ENCODE data around the gene ACIN1. TPM values are rescaled to one million over a fixed set of nuclear protein-coding genes. Genes with fewer than 3 reads are reported as not detected.

ACIN1 gene
- total and polyA plus RNA-seq, 2 of the 13 experiments (the other 11 are each of a cell fraction or from before 2014, with no cell fraction given): 165 to 183 TPM

DNA sequence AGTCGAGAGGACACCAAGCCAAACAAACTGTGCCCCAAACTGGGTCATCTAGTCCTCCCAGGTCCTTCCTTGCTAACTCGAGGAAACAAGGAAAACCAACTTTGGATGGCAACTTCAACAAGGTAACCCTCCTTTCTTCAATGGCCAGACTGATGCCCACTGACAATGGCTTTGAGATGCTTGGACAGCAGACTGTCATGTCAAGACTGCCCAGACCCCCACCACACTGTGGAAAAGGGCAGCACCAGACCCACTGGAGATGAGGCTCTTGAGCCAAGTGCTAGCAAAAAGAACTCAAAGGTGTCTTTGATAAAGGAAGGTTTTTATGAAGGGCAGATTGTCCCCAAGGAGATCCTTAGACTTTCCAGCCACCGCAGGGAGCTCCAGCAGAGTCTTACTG is 28.6 kb downstream of the ACIN1 start (continued):
- TF ChIP-seq, protein P1, sequence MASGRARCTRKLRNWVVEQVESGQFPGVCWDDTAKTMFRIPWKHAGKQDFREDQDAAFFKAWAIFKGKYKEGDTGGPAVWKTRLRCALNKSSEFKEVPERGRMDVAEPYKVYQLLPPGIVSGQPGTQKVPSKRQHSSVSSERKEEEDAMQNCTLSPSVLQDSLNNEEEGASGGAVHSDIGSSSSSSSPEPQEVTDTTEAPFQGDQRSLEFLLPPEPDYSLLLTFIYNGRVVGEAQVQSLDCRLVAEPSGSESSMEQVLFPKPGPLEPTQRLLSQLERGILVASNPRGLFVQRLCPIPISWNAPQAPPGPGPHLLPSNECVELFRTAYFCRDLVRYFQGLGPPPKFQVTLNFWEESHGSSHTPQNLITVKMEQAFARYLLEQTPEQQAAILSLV (CRISPR knock-in tag; IDR thresholded peaks at IDR 0.05; ENCODE audit: borderline replicate concordance): no peak
- TF ChIP-seq, protein P2, sequence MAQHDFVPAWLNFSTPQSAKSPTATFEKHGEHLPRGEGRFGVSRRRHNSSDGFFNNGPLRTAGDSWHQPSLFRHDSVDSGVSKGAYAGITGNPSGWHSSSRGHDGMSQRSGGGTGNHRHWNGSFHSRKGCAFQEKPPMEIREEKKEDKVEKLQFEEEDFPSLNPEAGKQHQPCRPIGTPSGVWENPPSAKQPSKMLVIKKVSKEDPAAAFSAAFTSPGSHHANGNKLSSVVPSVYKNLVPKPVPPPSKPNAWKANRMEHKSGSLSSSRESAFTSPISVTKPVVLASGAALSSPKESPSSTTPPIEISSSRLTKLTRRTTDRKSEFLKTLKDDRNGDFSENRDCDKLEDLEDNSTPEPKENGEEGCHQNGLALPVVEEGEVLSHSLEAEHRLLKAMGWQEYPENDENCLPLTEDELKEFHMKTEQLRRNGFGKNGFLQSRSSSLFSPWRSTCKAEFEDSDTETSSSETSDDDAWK (CRISPR knock-in tag; IDR thresholded peaks at IDR 0.05): no peak
- TF ChIP-seq ZC3H13 (CRISPR knock-in tag; IDR thresholded peaks at IDR 0.05) (peak; percentile 80), WIZ (CRISPR knock-in tag; IDR thresholded peaks at IDR 0.05) (no peak), ZNF160 (CRISPR knock-in tag; IDR thresholded peaks at IDR 0.05) (no peak), ZNF879 (CRISPR knock-in tag; IDR thresholded peaks at IDR 0.05) (no peak), ZNF383 (CRISPR knock-in tag; IDR thresholded peaks at IDR 0.05; ENCODE audit: borderline replicate concordance) (no peak), POLR2AphosphoS5 (IDR thresholded peaks at IDR 0.05; ENCODE audit: low read depth, low read length) (no peak), ATF1 (CRISPR knock-in tag; IDR thresholded peaks at IDR 0.05) (no peak), ZNF350 (CRISPR knock-in tag; IDR thresholded peaks at IDR 0.05; ENCODE audit: borderline replicate concordance, low read depth) (0 out of 2 replicates have a peak, but pooled peaks have one; percentile 33), RBFOX2 (IDR thresholded peaks at IDR 0.05; ENCODE audit: low read depth, low read length) (peak; percentile 53; the same call in 1 of the 2 replicates), POLR2G (IDR thresholded peaks at IDR 0.05; ENCODE audit: low read depth, low read length) (peak; percentile 48; the same call in 1 of the 2 replicates), AGO1 (IDR thresholded peaks at IDR 0.05; ENCODE audit: low read depth, low read length, poor library complexity, severe bottlenecking) (no peak), ZFAT (CRISPR knock-in tag; conservative IDR thresholded peaks at IDR 0.05) (no peak), ATF7 (IDR thresholded peaks at IDR 0.05) (no peak), ATF7 (CRISPR knock-in tag; IDR thresholded peaks at IDR 0.05) (no peak), ZNF773 (CRISPR knock-in tag; IDR thresholded peaks at IDR 0.05; ENCODE audit: borderline replicate concordance) (no peak), ARNT (IDR thresholded peaks at IDR 0.05) (no peak), KLF6 (CRISPR knock-in tag; IDR thresholded peaks at IDR 0.05) (no peak), GABPA (IDR thresholded peaks at IDR 0.05; ENCODE audit: low read depth, low read length) (no peak), GABPA (CRISPR knock-in tag; IDR thresholded peaks at IDR 0.05; ENCODE audit: low read depth) (no peak)
- TF ChIP-seq, protein P3, sequence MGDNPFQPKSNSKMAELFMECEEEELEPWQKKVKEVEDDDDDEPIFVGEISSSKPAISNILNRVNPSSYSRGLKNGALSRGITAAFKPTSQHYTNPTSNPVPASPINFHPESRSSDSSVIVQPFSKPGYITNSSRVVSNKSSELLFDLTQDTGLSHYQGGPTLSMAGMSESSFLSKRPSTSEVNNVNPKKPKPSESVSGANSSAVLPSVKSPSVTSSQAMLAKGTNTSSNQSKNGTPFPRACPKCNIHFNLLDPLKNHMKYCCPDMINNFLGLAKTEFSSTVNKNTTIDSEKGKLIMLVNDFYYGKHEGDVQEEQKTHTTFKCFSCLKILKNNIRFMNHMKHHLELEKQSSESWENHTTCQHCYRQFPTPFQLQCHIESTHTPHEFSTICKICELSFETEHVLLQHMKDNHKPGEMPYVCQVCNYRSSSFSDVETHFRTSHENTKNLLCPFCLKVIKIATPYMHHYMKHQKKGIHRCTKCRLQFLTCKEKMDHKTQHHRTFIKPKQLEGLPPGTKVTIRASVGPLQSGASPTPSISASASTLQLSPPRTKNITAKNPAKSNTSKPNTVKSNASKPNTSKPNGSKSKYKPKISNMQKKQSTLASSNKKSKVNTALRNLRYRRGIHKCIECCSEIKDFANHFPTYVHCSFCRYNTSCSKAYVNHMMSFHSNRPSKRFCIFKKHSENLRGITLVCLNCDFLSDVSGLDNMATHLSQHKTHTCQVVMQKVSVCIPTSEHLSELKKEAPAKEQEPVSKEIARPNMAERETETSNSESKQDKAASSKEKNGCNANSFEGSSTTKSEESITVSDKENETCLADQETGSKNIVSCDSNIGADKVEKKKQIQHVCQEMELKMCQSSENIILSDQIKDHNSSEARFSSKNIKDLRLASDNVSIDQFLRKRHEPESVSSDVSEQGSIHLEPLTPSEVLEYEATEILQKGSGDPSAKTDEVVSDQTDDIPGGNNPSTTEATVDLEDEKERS (CRISPR knock-in tag; IDR thresholded peaks at IDR 0.05): 0 out of 2 replicates have a peak, but pooled peaks have one; percentile 16
- TF ChIP-seq, protein P4, sequence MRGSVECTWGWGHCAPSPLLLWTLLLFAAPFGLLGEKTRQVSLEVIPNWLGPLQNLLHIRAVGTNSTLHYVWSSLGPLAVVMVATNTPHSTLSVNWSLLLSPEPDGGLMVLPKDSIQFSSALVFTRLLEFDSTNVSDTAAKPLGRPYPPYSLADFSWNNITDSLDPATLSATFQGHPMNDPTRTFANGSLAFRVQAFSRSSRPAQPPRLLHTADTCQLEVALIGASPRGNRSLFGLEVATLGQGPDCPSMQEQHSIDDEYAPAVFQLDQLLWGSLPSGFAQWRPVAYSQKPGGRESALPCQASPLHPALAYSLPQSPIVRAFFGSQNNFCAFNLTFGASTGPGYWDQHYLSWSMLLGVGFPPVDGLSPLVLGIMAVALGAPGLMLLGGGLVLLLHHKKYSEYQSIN (CRISPR knock-in tag; IDR thresholded peaks at IDR 0.05; ENCODE audit: borderline replicate concordance): no peak
- TF ChIP-seq, protein P5, sequence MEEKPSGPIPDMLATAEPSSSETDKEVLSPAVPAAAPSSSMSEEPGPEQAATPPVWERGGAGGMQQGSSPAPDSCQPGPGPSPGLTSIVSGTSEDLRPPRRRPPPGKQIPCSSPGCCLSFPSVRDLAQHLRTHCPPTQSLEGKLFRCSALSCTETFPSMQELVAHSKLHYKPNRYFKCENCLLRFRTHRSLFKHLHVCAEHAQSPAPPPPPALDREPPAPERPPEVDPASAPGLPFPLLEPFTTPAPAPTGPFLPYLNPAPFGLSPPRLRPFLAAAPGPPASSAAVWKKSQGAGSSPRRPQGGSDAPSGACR (CRISPR knock-in tag; IDR thresholded peaks at IDR 0.05): no peak
- TF ChIP-seq, protein P6, sequence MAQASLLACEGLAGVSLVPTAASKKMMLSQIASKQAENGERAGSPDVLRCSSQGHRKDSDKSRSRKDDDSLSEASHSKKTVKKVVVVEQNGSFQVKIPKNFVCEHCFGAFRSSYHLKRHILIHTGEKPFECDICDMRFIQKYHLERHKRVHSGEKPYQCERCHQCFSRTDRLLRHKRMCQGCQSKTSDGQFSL (CRISPR knock-in tag; IDR thresholded peaks at IDR 0.05): no peak

Data from HepG2 (cell line).